PFSK-1 (cell line): ENCODE measurements around the gene TBC1D22A.

Experiments used
- FOXP2 ChIP-seq: optimal IDR thresholded peaks from 2 replicates; pipeline ENCODE3; 2011; ENCODE audit warnings: borderline replicate concordance, control low read depth, inconsistent platforms; ENCODE audit not compliant: insufficient read depth; ENCODE audit errors: extremely low read length, extremely low read depth
- POLR2AphosphoS5 ChIP-seq: IDR thresholded peaks from 2 replicates; pipeline ENCODE4 v1.6.1; 2012; ENCODE audit warnings: low read depth, mild to moderate bottlenecking, control low read depth, low read length, moderate library complexity
- REST ChIP-seq, 2 experiments: IDR thresholded peaks; 2 replicates each; pipeline versions ENCODE4 v1.6.1 to v1.8.0; 2011 to 2012; ENCODE audit warnings: low read depth in 2 of 2, low read length in 2 of 2, control low read depth in 1 of 2, inconsistent platforms in 1 of 2, mild to moderate bottlenecking in 1 of 2, moderate library complexity in 1 of 2; ENCODE audit not compliant: insufficient read depth in 1 of 2
- SIN3A ChIP-seq: IDR thresholded peaks from 2 replicates; pipeline ENCODE4 v1.6.1; 2012; ENCODE audit warnings: mild to moderate bottlenecking, low read length, moderate library complexity, borderline replicate concordance; ENCODE audit not compliant: insufficient read depth
- TAF1 ChIP-seq: IDR thresholded peaks from 2 replicates; pipeline ENCODE4 v1.6.1; 2012; ENCODE audit warnings: low read length, control low read depth, borderline replicate concordance; ENCODE audit not compliant: insufficient read depth

TBC1D22A gene

DNA sequence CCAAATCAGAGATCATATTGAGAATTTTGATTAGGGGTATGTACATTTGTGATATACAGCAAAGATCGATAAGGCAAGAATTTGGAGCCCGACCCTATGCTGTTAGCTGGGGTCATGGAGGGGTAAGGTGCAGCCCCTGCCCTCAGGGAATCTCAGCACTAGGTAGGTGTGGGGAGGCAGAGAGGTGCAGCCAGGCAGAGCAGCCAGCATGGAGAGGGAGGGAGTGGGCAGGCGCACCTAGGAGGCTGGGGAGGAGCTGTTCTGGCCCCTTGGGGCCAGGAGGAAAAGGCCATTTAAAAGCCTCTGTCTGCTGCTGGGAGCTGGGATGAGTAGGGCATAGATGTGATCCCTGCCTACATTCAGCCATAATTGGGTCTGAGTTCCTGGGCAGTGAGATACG lies 293.0 kb downstream of the TBC1D22A start:
- TF ChIP-seq FOXP2 (no peak), TAF1 (no peak), REST (IDR thresholded peaks at IDR 0.05; ENCODE audit: insufficient read depth in 1 of 2, low read depth in 2 of 2, low read length in 2 of 2) (no peak), SIN3A (no peak), POLR2AphosphoS5 (no peak)

GRCh38 chr22:47055921-47056320 lies 293.5 kb downstream of the TBC1D22A start:
- TF ChIP-seq TAF1 = no peak
- TF ChIP-seq FOXP2 = no peak

DNA sequence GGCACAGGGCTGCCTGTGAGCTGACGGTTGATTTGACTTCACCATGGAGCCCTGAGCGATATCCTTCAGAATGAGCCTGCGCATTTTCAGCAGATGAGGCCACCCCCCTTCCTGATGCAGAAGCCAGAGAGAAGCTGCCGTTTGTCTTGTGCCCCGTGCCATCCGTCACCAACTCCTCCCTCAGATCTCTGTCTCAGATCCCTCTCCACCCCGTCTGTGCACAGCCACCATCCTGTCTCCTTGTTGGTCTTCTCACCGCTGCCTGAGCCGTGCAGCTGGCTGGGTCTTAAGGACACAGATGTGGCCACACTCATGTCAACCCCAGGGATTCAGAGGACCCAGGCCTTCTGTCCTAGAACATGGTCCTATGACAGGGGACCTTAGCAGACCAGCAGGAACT lies 293.9 kb downstream of the TBC1D22A start:
- TF ChIP-seq FOXP2 (no peak), TAF1 (no peak), REST (IDR thresholded peaks at IDR 0.05; ENCODE audit: insufficient read depth in 1 of 2, low read depth in 2 of 2, low read length in 2 of 2) (no peak), SIN3A (no peak)

GRCh38 chr22:47056776-47057470 lies 294.5 kb downstream of the TBC1D22A start:
- no peak for TF ChIP-seq TAF1
- no peak for TF ChIP-seq SIN3A
- no peak for TF ChIP-seq FOXP2
- TF ChIP-seq POLR2AphosphoS5 = no peak
- TF ChIP-seq REST (IDR thresholded peaks at IDR 0.05; ENCODE audit: insufficient read depth in 1 of 2, low read depth in 2 of 2, low read length in 2 of 2) = no peak

- TF ChIP-seq REST (IDR thresholded peaks at IDR 0.05; ENCODE audit: insufficient read depth in 1 of 2, low read depth in 2 of 2, low read length in 2 of 2) (no peak), TAF1 (no peak), FOXP2 (no peak), POLR2AphosphoS5 (no peak)
These were observed 295.6 kb downstream of the TBC1D22A start for GRCh38 chr22:47057916-47058585.
